Liver (tissue), 9 donors: ENCODE results near the gene CPOX. TPM values are rescaled to one million over a fixed set of nuclear protein-coding genes. Genes with fewer than 3 reads are reported as not detected.
A peak's percentile ranks its signal among the peaks of the same experiment; 100 is the strongest.

Source experiments
- DNase-seq: peaks from one replicate; pipeline ENCODE4 v3.0.0-alpha.2; 2017; ENCODE audit warnings: low spot score
- H3K27ac ChIP-seq, 2 donors: one replicate each; pipeline ENCODE4 v1.7.0; 2013; ENCODE audit warnings: inconsistent platforms in 2 of 2, low read length in 2 of 2, control low read depth in 1 of 2, low read depth in 1 of 2, mild to moderate bottlenecking in 1 of 2
- H3K27me3 ChIP-seq, 4 donors: one replicate each; pipeline versions ENCODE4 v1.6.1 to v1.7.0; 2013; ENCODE audit warnings: low read length in 3 of 4, inconsistent platforms in 1 of 4, mild to moderate bottlenecking in 1 of 4, moderate library complexity in 1 of 4; ENCODE audit not compliant: control insufficient read depth in 4 of 4, insufficient read depth in 4 of 4
- H3K36me3 ChIP-seq, 4 donors: one replicate each; pipeline versions ENCODE4 v1.6.1 to v1.7.0; 2013; ENCODE audit warnings: low read length in 3 of 4, mild to moderate bottlenecking in 3 of 4, low read depth in 1 of 4, moderate library complexity in 1 of 4; ENCODE audit not compliant: control insufficient read depth in 4 of 4, insufficient read depth in 3 of 4
- H3K4me1 ChIP-seq, 4 donors: one replicate each; pipeline versions ENCODE4 v1.6.1 to v1.7.0; 2013; ENCODE audit warnings: low read length in 3 of 4, mild to moderate bottlenecking in 3 of 4, moderate library complexity in 1 of 4; ENCODE audit not compliant: control insufficient read depth in 4 of 4, insufficient read depth in 4 of 4
- H3K4me3 ChIP-seq, 3 donors: one replicate each; pipeline versions ENCODE4 v1.6.1 to v1.7.0; 2013; ENCODE audit warnings: low read length in 3 of 3, control low read depth in 1 of 3, low read depth in 1 of 3, mild to moderate bottlenecking in 1 of 3
- H3K9ac ChIP-seq, 2 donors: one replicate each; pipeline ENCODE4 v1.7.0; 2013; ENCODE audit warnings: low read length in 2 of 2, mild to moderate bottlenecking in 2 of 2, moderate library complexity in 2 of 2, control low read depth in 1 of 2, low read depth in 1 of 2
- H3K9me3 ChIP-seq, 4 donors: one replicate each; pipeline versions ENCODE4 v1.6.1 to v1.7.0; 2013; ENCODE audit warnings: low read length in 3 of 4; ENCODE audit not compliant: control insufficient read depth in 4 of 4
- EGR1 ChIP-seq, 2 donors: IDR thresholded peaks; 2 replicates each; pipeline ENCODE4 v1.6.1; 2016 to 2018; ENCODE audit warnings: antibody characterized with exemption in 2 of 2, low read depth in 2 of 2
- FOXA1 ChIP-seq: IDR thresholded peaks from 2 replicates; pipeline ENCODE4 v1.6.1; 2016; ENCODE audit warnings: antibody characterized with exemption
- FOXA2 ChIP-seq: IDR thresholded peaks from 2 replicates; pipeline ENCODE4 v1.6.1; 2016; ENCODE audit warnings: antibody characterized with exemption
- GABPA ChIP-seq, 2 donors: IDR thresholded peaks in 1 of 2; conservative IDR thresholded peaks in 1 of 2; 2 replicates each; pipeline ENCODE4 v1.6.1; 2016; ENCODE audit warnings: antibody characterized with exemption in 2 of 2, mild to moderate bottlenecking in 1 of 2, moderate library complexity in 1 of 2
- HNF4A ChIP-seq, 2 donors: conservative IDR thresholded peaks; 2 replicates each; pipeline ENCODE4 v1.6.1; 2016; ENCODE audit warnings: antibody characterized with exemption in 2 of 2, mild to moderate bottlenecking in 2 of 2
- HNF4G ChIP-seq: IDR thresholded peaks from 2 replicates; pipeline ENCODE4 v1.6.1; 2016; ENCODE audit warnings: antibody characterized with exemption
- JUND ChIP-seq, 2 donors: IDR thresholded peaks; 2 replicates each; pipeline ENCODE4 v1.6.1; 2016; ENCODE audit warnings: antibody characterized with exemption in 2 of 2
- NR2F2 ChIP-seq: IDR thresholded peaks from 2 replicates; pipeline ENCODE4 v1.6.1; 2016; ENCODE audit warnings: antibody characterized with exemption
- RAD21 ChIP-seq, 2 donors: IDR thresholded peaks; 2 replicates each; pipeline ENCODE4 v1.6.1; 2016; ENCODE audit warnings: antibody characterized with exemption in 2 of 2, mild to moderate bottlenecking in 2 of 2
- RXRA ChIP-seq, 2 donors: IDR thresholded peaks; 2 replicates each; pipeline ENCODE4 v1.6.1; 2017 to 2018; ENCODE audit warnings: antibody characterized with exemption in 2 of 2, mild to moderate bottlenecking in 1 of 2
- SP1 ChIP-seq: IDR thresholded peaks from 2 replicates; pipeline ENCODE4 v1.6.1; 2018; ENCODE audit warnings: antibody characterized with exemption, mild to moderate bottlenecking
- TAF1 ChIP-seq: conservative IDR thresholded peaks from 2 replicates; pipeline ENCODE4 v1.6.1; 2016; ENCODE audit warnings: antibody characterized with exemption, mild to moderate bottlenecking
- YY1 ChIP-seq: IDR thresholded peaks from 2 replicates; pipeline ENCODE4 v1.6.1; 2016; ENCODE audit warnings: antibody characterized with exemption, mild to moderate bottlenecking
- polyA plus RNA-seq, 2 donors: library from polyadenylated mRNA; stranded (reverse) in 1 of 2; unstranded in 1 of 2; fragments of 200-250 nt in 1 of 2; fragments of >200 nt in 1 of 2; fragmentation: Nextera tagmentation in 1 of 2; extraction: Ambion mirVana in 1 of 2; gene quantifications; one replicate each; pipeline versions ENCODE4 v1.2.1 to v1.2.3, GENCODE V29; 2013 to 2015
- total RNA-seq, 2 donors: library from RNA; depleted of rRNA; stranded (reverse); fragments of >200 nt; gene quantifications; one replicate each; pipeline ENCODE4 v1.2.3, GENCODE V29; 2014
- TF ChIP-seq, protein P1 (sequence below): IDR thresholded peaks from 2 replicates; pipeline ENCODE4 v1.6.1; 2016; ENCODE audit warnings: antibody characterized with exemption
- TF ChIP-seq, protein P2 (sequence below): IDR thresholded peaks from 2 replicates; pipeline ENCODE4 v1.6.1; 2016; ENCODE audit warnings: antibody characterized with exemption
- TF ChIP-seq, protein P3 (sequence below): fragments of 150-350 bp; IDR thresholded peaks from 2 replicates; pipeline ENCODE4 v1.5.1; 2017; ENCODE audit warnings: improper control_type of control experiment, low read depth, low read length; ENCODE audit not compliant: missing input control
- TF ChIP-seq, protein P4 (sequence below): IDR thresholded peaks from 2 replicates; pipeline ENCODE4 v1.6.1; 2016; ENCODE audit warnings: antibody characterized with exemption, mild to moderate bottlenecking
- TF ChIP-seq, protein P5 (sequence below): IDR thresholded peaks from 2 replicates; pipeline ENCODE4 v1.6.1; 2016; ENCODE audit warnings: antibody characterized with exemption
- donor health status: healthy.
- donor health status: healthy.
- donor health status: healthy.
- donor health status: healthy.
- donor health status: healthy.

The CPOX gene
- total and polyA plus RNA-seq, 4 donors = 8.8 to 280 (median 16.3) TPM

DNA sequence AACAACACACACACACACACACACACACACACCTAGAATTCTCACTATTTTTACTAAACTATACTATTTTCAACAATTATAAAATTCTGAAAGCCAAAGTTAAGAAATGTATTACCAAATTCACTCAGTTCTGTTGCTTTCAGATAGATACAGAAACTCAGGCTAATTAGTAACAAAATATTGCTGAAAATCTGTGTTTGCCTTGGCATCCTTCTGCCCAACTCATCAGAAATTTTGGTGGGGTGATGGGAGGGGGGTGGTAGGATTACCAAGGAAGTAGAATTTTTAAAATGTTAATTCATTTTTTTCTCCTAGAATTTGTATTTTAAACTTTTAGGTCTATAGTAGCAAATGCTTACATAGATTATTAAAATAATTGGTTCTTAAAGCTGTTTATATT lies 2.7 kb upstream of the CPOX start:
- DNase-seq = no peak
- TF ChIP-seq JUND (IDR thresholded peaks at IDR 0.05) (no peak), RXRA (IDR thresholded peaks at IDR 0.05) (peak in 1 of 2 donors; percentile 24), EGR1 (IDR thresholded peaks at IDR 0.05; ENCODE audit: low read depth in 2 of 2) (no peak), GABPA (IDR thresholded peaks at IDR 0.05 in 1 of 2, conservative IDR thresholded peaks at IDR 0.05 in 1 of 2) (no peak), TAF1 (no peak), FOXA1 (no peak), NR2F2 (no peak), HNF4G (no peak), SP1 (peak; percentile 52), RAD21 (IDR thresholded peaks at IDR 0.05) (peak in 1 of 2 donors; percentile 12), HNF4A (conservative IDR thresholded peaks at IDR 0.05) (peak in 1 of 2 donors; percentile 29), FOXA2 (peak; percentile 10), YY1 (no peak)
- TF ChIP-seq, protein P1, sequence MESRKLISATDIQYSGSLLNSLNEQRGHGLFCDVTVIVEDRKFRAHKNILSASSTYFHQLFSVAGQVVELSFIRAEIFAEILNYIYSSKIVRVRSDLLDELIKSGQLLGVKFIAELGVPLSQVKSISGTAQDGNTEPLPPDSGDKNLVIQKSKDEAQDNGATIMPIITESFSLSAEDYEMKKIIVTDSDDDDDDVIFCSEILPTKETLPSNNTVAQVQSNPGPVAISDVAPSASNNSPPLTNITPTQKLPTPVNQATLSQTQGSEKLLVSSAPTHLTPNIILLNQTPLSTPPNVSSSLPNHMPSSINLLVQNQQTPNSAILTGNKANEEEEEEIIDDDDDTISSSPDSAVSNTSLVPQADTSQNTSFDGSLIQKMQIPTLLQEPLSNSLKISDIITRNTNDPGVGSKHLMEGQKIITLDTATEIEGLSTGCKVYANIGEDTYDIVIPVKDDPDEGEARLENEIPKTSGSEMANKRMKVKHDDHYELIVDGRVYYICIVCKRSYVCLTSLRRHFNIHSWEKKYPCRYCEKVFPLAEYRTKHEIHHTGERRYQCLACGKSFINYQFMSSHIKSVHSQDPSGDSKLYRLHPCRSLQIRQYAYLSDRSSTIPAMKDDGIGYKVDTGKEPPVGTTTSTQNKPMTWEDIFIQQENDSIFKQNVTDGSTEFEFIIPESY = no peak
- TF ChIP-seq, protein P2, sequence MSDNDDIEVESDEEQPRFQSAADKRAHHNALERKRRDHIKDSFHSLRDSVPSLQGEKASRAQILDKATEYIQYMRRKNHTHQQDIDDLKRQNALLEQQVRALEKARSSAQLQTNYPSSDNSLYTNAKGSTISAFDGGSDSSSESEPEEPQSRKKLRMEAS = no peak
- TF ChIP-seq, protein P3, sequence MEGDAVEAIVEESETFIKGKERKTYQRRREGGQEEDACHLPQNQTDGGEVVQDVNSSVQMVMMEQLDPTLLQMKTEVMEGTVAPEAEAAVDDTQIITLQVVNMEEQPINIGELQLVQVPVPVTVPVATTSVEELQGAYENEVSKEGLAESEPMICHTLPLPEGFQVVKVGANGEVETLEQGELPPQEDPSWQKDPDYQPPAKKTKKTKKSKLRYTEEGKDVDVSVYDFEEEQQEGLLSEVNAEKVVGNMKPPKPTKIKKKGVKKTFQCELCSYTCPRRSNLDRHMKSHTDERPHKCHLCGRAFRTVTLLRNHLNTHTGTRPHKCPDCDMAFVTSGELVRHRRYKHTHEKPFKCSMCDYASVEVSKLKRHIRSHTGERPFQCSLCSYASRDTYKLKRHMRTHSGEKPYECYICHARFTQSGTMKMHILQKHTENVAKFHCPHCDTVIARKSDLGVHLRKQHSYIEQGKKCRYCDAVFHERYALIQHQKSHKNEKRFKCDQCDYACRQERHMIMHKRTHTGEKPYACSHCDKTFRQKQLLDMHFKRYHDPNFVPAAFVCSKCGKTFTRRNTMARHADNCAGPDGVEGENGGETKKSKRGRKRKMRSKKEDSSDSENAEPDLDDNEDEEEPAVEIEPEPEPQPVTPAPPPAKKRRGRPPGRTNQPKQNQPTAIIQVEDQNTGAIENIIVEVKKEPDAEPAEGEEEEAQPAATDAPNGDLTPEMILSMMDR = no peak
- TF ChIP-seq, protein P4, sequence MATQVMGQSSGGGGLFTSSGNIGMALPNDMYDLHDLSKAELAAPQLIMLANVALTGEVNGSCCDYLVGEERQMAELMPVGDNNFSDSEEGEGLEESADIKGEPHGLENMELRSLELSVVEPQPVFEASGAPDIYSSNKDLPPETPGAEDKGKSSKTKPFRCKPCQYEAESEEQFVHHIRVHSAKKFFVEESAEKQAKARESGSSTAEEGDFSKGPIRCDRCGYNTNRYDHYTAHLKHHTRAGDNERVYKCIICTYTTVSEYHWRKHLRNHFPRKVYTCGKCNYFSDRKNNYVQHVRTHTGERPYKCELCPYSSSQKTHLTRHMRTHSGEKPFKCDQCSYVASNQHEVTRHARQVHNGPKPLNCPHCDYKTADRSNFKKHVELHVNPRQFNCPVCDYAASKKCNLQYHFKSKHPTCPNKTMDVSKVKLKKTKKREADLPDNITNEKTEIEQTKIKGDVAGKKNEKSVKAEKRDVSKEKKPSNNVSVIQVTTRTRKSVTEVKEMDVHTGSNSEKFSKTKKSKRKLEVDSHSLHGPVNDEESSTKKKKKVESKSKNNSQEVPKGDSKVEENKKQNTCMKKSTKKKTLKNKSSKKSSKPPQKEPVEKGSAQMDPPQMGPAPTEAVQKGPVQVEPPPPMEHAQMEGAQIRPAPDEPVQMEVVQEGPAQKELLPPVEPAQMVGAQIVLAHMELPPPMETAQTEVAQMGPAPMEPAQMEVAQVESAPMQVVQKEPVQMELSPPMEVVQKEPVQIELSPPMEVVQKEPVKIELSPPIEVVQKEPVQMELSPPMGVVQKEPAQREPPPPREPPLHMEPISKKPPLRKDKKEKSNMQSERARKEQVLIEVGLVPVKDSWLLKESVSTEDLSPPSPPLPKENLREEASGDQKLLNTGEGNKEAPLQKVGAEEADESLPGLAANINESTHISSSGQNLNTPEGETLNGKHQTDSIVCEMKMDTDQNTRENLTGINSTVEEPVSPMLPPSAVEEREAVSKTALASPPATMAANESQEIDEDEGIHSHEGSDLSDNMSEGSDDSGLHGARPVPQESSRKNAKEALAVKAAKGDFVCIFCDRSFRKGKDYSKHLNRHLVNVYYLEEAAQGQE = no peak
- TF ChIP-seq, protein P5, sequence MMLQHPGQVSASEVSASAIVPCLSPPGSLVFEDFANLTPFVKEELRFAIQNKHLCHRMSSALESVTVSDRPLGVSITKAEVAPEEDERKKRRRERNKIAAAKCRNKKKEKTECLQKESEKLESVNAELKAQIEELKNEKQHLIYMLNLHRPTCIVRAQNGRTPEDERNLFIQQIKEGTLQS = no peak

More for the DNA sequence above, 2.7 kb upstream of the CPOX start:
- H3K4me1 ChIP-seq = peaks cover 3 to 73% (median 50%) of the 10 kb centered on the region in 4 donors
- no peak overlapping the region for H3K9ac ChIP-seq
- H3K27me3 ChIP-seq = no peaks in the 10 kb centered on the region
- peak overlapping the region; percentile 56 to 58 for H3K27ac ChIP-seq
- H3K9me3 ChIP-seq = no peaks in the 10 kb centered on the region
- H3K36me3 ChIP-seq = no peaks in the 10 kb centered on the region
- no peak overlapping the region for H3K4me3 ChIP-seq
